ENCODE measurements around the gene OR51B6.

OR51B6 gene

DNA sequence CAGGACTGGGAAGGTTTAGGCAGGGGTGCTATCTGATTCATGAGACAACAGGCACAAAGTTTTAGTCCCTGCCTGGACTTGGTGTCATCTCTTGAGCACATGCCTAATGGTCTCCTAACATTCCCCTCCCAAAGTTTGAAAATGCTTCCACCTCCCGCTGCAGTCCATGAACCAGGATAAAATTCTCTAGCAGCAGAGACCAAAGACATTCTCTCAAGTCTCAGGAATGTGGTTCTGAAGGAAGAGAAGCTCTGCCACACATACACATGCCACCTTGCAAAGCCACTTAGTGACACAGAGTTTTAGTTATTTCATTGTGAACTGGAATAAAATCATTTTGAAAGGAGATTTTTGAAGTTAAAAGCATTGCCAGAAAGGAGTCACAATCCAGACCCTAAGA lies 15.5 kb downstream of the OR51B6 start:
- no peak for DNase-seq

DNA sequence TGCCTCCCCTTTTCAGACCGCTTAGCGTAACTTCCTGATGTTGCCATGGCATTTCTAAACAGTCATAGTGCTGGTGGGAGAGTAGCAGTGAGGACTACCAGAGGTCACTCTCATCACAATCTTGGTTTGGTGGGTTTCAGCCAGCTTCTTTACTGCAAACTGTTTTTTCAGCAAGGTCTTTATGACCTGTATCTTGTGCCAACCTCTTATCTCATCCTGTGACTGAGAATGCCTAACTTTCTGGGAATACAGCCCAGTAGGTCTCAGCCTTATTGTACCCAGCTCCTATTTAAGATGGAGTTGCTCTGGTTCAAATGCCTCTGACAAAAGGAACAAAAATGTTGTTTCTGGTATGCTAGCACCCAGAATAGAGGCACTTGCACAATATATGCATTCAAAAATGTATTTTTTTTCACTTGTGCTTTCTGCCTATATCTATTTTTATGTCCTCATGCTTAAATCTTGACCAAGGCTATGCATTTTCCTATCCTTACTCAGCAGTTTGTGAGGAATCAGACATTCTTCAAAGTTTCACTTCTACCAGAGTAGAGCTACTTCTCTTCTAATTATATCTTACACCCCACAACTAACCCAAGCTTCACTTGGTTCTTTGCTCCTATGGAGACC lies 16.3 kb downstream of the OR51B6 start:
- DNase-seq, result no peak

DNA sequence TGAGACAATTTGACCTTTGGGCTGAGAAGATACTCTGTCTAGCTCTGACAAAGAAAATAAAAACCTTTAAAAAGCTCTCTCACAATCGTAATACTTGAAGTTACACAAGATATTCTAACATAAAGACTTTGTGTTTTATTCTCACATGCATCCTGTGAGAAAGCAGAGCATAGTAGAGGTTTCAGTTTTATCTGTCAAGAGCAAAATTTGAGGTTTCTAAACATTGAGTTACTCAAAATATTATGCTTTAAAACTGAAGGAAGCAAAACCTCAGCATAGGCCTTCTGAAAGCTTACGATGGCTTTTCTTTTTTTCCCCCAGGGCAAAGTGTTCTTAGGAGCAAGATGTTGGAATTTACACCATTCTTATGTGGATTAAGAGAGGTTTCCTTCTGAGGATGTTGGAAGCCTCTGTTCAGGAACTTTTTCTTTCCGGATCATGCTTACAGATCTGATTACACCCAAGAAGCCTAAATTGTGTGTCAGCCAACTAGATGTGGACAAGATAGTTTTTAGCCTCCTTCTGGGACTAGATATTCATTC lies 17.3 kb downstream of the OR51B6 start:
- no peak for DNase-seq

DNA sequence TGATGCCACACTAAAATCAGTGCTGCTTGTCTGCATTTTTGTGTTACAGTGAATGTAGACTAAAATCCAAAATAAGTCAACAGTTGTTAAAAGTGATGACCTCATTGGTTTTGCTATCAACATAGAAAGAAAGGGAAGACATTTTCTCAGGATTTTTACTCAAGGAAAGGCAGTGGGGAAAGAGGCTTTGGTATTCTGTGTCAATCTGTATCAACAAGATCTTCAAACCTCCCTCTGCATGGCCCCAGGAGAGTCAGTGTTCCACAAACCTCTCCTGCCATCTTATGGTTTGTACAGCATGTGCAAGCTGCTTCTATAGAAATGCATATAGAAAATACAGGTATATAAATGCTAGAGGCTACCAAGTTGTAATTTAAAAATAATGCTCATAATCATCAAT lies 18.5 kb downstream of the OR51B6 start:
- DNase-seq, result no peak

DNA sequence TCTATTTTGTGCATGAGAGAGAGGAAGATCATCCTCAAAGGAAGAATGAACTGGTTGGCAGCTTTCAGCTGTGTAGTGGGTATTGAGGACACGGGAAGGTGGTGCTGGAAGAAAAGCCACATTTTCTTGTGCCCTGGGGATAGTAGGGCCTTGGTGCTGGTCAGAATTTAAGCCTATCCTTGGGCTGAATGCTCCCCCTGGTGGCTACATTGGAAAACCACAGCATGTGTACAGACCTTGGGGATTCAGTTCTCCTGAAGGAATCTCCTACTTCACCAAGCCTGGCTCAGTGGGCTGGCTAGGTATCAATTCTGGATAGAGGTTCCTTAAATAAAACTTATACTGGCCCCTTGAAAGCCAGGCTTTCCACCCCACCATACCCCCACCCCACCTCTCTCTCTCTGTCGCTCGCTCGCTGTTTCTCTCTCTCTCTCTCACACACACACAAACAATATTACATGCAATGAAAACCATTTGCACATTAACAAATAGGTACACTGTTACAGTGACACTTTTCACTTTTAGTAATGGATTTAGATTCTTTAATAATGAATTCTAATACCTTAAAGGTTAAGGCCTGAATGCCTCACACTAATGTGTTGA lies 29.5 kb downstream of the OR51B6 start:
- DNase-seq, result peak; percentile 60

DNA sequence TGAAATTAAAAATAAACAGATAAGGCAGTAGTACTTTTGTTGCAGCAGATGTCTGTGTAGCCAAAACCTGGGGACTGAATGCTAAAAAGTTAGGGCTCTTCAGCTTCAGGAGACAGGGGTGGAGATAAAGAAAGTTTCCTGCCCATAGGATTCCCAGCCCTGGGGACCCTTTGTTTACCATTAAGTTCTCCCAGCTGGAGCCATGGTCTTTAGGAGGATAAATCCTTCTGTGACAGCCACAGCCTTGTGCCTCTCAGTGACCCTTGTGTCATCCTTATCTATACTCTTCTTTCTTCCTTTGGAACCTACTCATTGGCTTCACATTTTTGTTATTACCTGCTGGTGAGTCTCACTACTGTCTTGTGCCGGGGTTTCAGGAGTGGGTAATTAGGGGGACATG lies 32.3 kb downstream of the OR51B6 start, which contains the start of gene OR51M1:
Gene OR51M1 (plus strand): TSS at position 237 of the 400 bp plus-strand sequence. CDS start 5,587 bp downstream, outside the sequence.
- no peak for DNase-seq

DNA sequence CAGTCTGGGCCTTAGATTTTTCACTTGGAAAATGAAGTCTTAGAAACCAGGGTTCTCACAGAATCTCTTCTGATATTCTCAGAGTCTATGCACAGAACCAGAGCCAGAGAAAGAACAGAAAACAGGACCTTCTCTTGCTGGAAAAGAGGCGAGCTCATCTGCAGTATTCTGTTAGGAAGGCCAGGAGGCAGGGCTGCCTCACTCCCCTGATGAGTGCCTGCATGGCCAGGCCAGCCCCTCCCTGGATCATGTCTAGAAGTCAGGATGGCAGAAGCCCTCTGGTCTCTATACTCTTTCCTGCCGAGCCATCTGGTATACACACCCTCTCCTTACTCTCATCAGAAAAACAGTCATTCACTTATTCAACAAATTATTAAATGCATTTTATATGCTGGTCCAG lies 33.0 kb downstream of the OR51B6 start:
- DNase-seq, result no peak

DNA sequence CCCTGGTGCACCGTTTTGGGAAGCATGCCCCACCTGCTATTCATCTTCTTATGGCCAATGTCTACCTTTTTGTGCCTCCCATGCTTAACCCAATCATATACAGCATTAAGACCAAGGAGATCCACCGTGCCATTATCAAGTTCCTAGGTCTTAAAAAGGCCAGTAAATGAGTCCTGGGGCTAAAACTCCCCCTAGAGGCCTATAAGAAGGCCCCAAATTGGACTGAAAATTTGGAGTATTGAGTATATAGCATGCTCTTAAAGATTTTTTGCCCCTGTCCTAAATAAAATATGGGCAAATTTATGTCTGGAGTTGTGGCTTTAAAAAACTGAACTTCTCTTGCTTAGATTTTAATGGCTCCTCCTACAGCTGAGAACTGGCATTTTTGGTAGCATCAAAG lies 38.9 kb downstream of the OR51B6 start:
- DNase-seq, result no peak

DNA sequence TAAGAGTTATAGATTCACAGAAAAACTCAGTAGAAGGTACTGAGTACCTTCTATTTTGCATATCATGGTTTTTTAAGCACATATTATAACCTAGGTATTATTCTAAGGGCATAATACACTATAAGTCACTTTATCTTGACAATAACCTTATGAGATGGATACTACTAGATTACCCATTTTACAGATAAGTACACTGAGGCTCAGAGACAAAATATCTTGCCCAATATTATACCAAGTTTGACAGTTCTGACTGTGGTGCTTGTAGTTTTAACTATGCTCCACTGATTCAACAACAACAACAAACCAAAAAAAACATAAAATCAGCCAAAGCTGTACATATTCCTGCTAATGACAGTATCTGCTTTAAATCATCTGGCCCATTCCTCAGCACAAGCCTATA lies 42.8 kb downstream of the OR51B6 start:
- no peak for DNase-seq

DNA sequence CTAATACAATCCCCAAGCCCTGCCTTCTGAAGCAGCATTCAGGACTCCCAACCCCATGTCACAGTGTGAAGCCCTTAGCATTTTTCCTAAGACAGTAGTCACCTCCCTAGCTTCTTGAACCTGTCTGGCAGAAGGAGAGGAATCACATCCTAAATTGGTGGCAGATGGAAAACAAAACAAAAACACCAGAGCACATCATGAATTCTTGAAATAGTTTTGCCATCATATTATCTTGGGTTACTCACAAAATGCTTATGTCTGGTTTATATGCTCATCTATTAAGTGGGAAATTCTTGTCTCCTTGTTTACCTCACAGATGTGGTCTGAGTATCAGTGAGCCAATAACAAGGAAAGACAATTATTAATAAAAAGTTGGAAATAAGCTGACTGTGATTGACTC lies 47.6 kb downstream of the OR51B6 start:
- no peak for DNase-seq

Data from NCI-H1105 (cell line).